GM21360 (cell line): ENCODE results near the gene HES4.
"Not testable (repeated sequence)": the region's sequence is repeated elsewhere in the genome, so short reads cannot be mapped to it uniquely, and the experiment has no call there.

Experiments used
- ATAC-seq: cut with Tn5 transposase; IDR thresholded peaks from one replicate; pipeline ENCODE4 v1.9.1; 2021; ENCODE audit warnings: mild to moderate bottlenecking, moderate library complexity; ENCODE audit not compliant: unreplicated experiment

The HES4 gene

GRCh38 chr1:1019122-1019999 lies 19.5 kb upstream of the HES4 start:
- peak; percentile 59 for ATAC-seq

- ATAC-seq: not testable (repeated sequence)
Observed at GRCh38 chr1:1018321-1018685, 18.4 kb upstream of the HES4 start.

GRCh38 chr1:1017397-1018320 lies 17.8 kb upstream of the HES4 start:
- not testable (repeated sequence) for ATAC-seq

GRCh38 chr1:1014799-1015681 lies 15.1 kb upstream of the HES4 start:
- ATAC-seq: no peak

- ATAC-seq: peak; percentile 17
Observed at GRCh38 chr1:1013922-1014648, 14.2 kb upstream of the HES4 start.

- peak; percentile 78 for ATAC-seq
Observed at GRCh38 chr1:1013105-1013921, 13.4 kb upstream of the HES4 start, which contains the start of gene ISG15. TSS of gene ISG15 (plus strand) at chr1:1013497. CDS start at chr1:1013574, 77 bp downstream.

GRCh38 chr1:1012736-1013104 lies 12.8 kb upstream of the HES4 start:
- ATAC-seq: not testable (repeated sequence)

- no peak for ATAC-seq
Observed at GRCh38 chr1:1011396-1011949, 11.6 kb upstream of the HES4 start.

- ATAC-seq: not testable (repeated sequence)
Observed at GRCh38 chr1:1010131-1010530, 10.2 kb upstream of the HES4 start.

GRCh38 chr1:1006305-1007159 lies 6.6 kb upstream of the HES4 start:
- no peak for ATAC-seq

GRCh38 chr1:1005774-1006304 lies 5.9 kb upstream of the HES4 start:
- ATAC-seq: no peak

- ATAC-seq: no peak
Observed at GRCh38 chr1:1004780-1005697, 5.1 kb upstream of the HES4 start.

GRCh38 chr1:1004420-1004779 lies 4.5 kb upstream of the HES4 start:
- no peak for ATAC-seq

GRCh38 chr1:1003618-1004419 lies 3.9 kb upstream of the HES4 start:
- no peak for ATAC-seq

GRCh38 chr1:1001057-1001783 lies 1.3 kb upstream of the HES4 start:
- ATAC-seq: no peak
